NCI-H524 (cell line): Measurements from ENCODE around the gene RAB7B.
"Not testable (repeated sequence)": the region's sequence is repeated elsewhere in the genome, so short reads cannot be mapped to it uniquely, and the experiment has no call there.

Experiments used
- DNase-seq, 2 experiments: peaks; one replicate each; lab custom pipeline; 2025; lab: John Stamatoyannopoulos, UW

RAB7B gene

GRCh38 chr1:206002871-206003801 lies at the start of gene RAB7B:
Gene RAB7B (minus strand): TSS chr1:206003395. CDS start chr1:205994135, 9,260 bp downstream.
- no peak for DNase-seq

GRCh38 chr1:206052231-206052865 lies 49.2 kb upstream of the RAB7B start:
- not testable (repeated sequence) for DNase-seq

GRCh38 chr1:206050655-206051235 lies 47.5 kb upstream of the RAB7B start:
- DNase-seq, result no peak

GRCh38 chr1:206049919-206050600 lies 46.9 kb upstream of the RAB7B start:
- DNase-seq, result no peak

GRCh38 chr1:206049293-206049692 lies 46.1 kb upstream of the RAB7B start:
- no peak for DNase-seq

- DNase-seq, result no peak
Observed at GRCh38 chr1:206048582-206048981, 45.4 kb upstream of the RAB7B start.

GRCh38 chr1:206047271-206047670 lies 44.1 kb upstream of the RAB7B start:
- DNase-seq, result no peak

- DNase-seq, result peak in 1 of 2 experiments; percentile 34
Observed at GRCh38 chr1:206041640-206042039, 38.4 kb upstream of the RAB7B start.

GRCh38 chr1:206040328-206040727 lies 37.1 kb upstream of the RAB7B start:
- DNase-seq, result no peak

- DNase-seq, result no peak
Observed at GRCh38 chr1:206039046-206039973, 36.1 kb upstream of the RAB7B start.

- DNase-seq, result peak; percentile 73 to 89
Observed at GRCh38 chr1:206037581-206037980, 34.4 kb upstream of the RAB7B start.

- DNase-seq, result no peak
Observed at GRCh38 chr1:206036663-206037455, 33.7 kb upstream of the RAB7B start.

- DNase-seq, result peak in 1 of 2 experiments; percentile 4
Observed at GRCh38 chr1:206035027-206035426, 31.8 kb upstream of the RAB7B start.

GRCh38 chr1:206032380-206033140 lies 29.4 kb upstream of the RAB7B start:
- DNase-seq, result no peak

GRCh38 chr1:206030714-206031113 lies 27.5 kb upstream of the RAB7B start:
- DNase-seq, result peak; percentile 72 to 92

GRCh38 chr1:206030191-206030590 lies 27.0 kb upstream of the RAB7B start:
- DNase-seq, result no peak

- DNase-seq, result peak in 1 of 2 experiments; percentile 4
Observed at GRCh38 chr1:206029484-206029883, 26.3 kb upstream of the RAB7B start.

GRCh38 chr1:206025283-206025820 lies 22.2 kb upstream of the RAB7B start:
- no peak for DNase-seq

GRCh38 chr1:206023695-206024094 lies 20.5 kb upstream of the RAB7B start, which contains the start of gene CTSE:
Gene CTSE (minus strand): TSS chr1:206023895. CDS start chr1:206023791, 104 bp downstream.
- no peak for DNase-seq
